PC-9 (cell line): ENCODE results near the gene DYNC1I2. TPM values are rescaled to one million over a fixed set of nuclear protein-coding genes. Genes with fewer than 3 reads are reported as not detected.

Source experiments
- BruUV-seq: library from RNA; stranded (reverse); fragments of 400-500 nt; replicated peaks from 2 replicates; lab custom pipeline; 2021; lab: Mats Ljungman, UMichigan
- CTCF ChIA-PET: fragments of 300-600 bp; sonication (Branson Sonifier 250); formaldehyde crosslinking; loops from one replicate; lab custom pipeline; 2022; ENCODE audit warnings: antibody characterized with exemption; lab: Charles Lee
- POLR2A ChIA-PET: fragments of 300-600 bp; sonication (Branson Sonifier 250); formaldehyde crosslinking; loops from one replicate; lab custom pipeline; 2022; ENCODE audit warnings: antibody characterized with exemption; ENCODE audit not compliant: unreplicated experiment; lab: Charles Lee
- DNase-seq, 2 experiments: peaks; one replicate each; pipeline versions ENCODE4 v3.0.0 to v3.0.0-alpha.2; 2015 to 2022; ENCODE audit warnings: mixed read lengths in 1 of 2
- H2AFZ ChIP-seq: fragments of 200-600 bp; sonication (generic); 2 replicates; pipeline ENCODE4 v1.8.1; 2017; ENCODE audit warnings: antibody characterized with exemption
- H3F3A ChIP-seq: fragments of 200-600 bp; sonication (generic); 2 replicates; pipeline ENCODE4 v1.8.1; 2017; ENCODE audit warnings: antibody characterized with exemption, mild to moderate bottlenecking, low read depth; ENCODE audit not compliant: insufficient read depth
- H3K27ac ChIP-seq: fragments of 200-600 bp; sonication (generic); 2 replicates; pipeline ENCODE4 v1.6.1; 2016; ENCODE audit warnings: mixed run types
- H3K27me3 ChIP-seq: fragments of 200-600 bp; sonication (generic); 2 replicates; pipeline ENCODE4 v1.6.1; 2016; ENCODE audit warnings: low read depth, mixed run types; ENCODE audit not compliant: insufficient read depth
- H3K36me3 ChIP-seq: fragments of 200-600 bp; sonication (generic); 2 replicates; pipeline ENCODE4 v1.6.1; 2016; ENCODE audit warnings: low read depth, mixed run types
- H3K4me1 ChIP-seq: fragments of 200-600 bp; sonication (generic); replicated peaks from 2 replicates; pipeline ENCODE4 v1.6.1; 2016; ENCODE audit warnings: mixed run types; ENCODE audit not compliant: insufficient read depth
- H3K4me2 ChIP-seq: fragments of 200-600 bp; sonication (generic); 2 replicates; pipeline ENCODE4 v1.6.1; 2017; ENCODE audit warnings: mixed run types
- H3K4me3 ChIP-seq: fragments of 200-600 bp; sonication (generic); 2 replicates; pipeline ENCODE4 v1.6.1; 2016; ENCODE audit warnings: mixed run types
- H3K79me2 ChIP-seq: fragments of 200-600 bp; sonication (generic); 2 replicates; pipeline ENCODE4 v1.6.1; 2017; ENCODE audit warnings: low read depth, mixed run types
- H3K9me2 ChIP-seq: fragments of 200-600 bp; sonication (generic); 2 replicates; pipeline ENCODE4 v1.8.1; 2017; ENCODE audit warnings: mild to moderate bottlenecking; ENCODE audit not compliant: insufficient read depth
- H3K9me3 ChIP-seq: fragments of 200-600 bp; sonication (generic); 2 replicates; pipeline ENCODE4 v1.8.1; 2016; ENCODE audit warnings: low read depth; ENCODE audit not compliant: insufficient read depth
- H4K20me1 ChIP-seq: fragments of 200-600 bp; sonication (generic); 2 replicates; pipeline ENCODE4 v1.8.1; 2017; ENCODE audit not compliant: insufficient read depth
- EZH2 ChIP-seq: fragments of 200-600 bp; sonication (generic); IDR thresholded peaks from 2 replicates; pipeline ENCODE4 v1.8.0; 2017; ENCODE audit warnings: antibody characterized with exemption, low read depth
- intact Hi-C: fragments of 100-400 bp; cut with micrococcal nuclease; formaldehyde crosslinking; loops from one replicate; pipeline ENCODE4 v1.10.0; 2022; ENCODE audit not compliant: unreplicated experiment
- total RNA-seq: library from RNA; stranded (reverse); gene quantifications from 2 replicates; pipeline ENCODE4 v1.2.3, GENCODE V29; 2021
- TF ChIP-seq, protein P1 (sequence below): fragments of 200-600 bp; sonication (generic); conservative IDR thresholded peaks from 2 replicates; pipeline ENCODE4 v1.6.1; 2017; ENCODE audit warnings: mixed run types, antibody characterized with exemption, mild to moderate bottlenecking, moderate library complexity

Gene DYNC1I2
- total RNA-seq, 1 experiment from 2014 or later, result 151 TPM

DNA sequence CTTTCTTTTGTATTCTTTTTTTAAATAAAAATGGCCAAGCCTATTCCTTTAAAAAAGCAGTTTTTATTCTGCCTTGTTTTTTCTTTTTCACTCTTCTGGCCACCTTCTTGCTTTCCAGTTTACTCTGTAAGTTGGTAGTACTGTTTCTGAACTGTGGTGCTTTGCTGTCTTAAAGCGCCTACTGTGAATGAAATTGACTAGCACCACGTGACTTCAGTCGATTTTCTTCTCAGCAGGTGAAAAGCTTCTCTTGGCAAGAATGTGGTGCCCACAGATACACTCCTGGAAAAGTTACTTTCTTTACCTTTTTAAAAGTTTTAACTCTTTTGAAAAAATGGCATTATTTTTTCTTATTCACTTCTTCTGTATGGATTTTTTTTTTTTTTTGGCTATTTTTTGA is 32.4 kb downstream of the DYNC1I2 start:
- H2AFZ ChIP-seq, result no peak overlapping the region
- H3K9me3 ChIP-seq, result no peaks in the 10 kb centered on the region
- H3K79me2 ChIP-seq, result no peaks in the 10 kb centered on the region
- TF ChIP-seq EZH2, result no peak
- TF ChIP-seq, protein P1, sequence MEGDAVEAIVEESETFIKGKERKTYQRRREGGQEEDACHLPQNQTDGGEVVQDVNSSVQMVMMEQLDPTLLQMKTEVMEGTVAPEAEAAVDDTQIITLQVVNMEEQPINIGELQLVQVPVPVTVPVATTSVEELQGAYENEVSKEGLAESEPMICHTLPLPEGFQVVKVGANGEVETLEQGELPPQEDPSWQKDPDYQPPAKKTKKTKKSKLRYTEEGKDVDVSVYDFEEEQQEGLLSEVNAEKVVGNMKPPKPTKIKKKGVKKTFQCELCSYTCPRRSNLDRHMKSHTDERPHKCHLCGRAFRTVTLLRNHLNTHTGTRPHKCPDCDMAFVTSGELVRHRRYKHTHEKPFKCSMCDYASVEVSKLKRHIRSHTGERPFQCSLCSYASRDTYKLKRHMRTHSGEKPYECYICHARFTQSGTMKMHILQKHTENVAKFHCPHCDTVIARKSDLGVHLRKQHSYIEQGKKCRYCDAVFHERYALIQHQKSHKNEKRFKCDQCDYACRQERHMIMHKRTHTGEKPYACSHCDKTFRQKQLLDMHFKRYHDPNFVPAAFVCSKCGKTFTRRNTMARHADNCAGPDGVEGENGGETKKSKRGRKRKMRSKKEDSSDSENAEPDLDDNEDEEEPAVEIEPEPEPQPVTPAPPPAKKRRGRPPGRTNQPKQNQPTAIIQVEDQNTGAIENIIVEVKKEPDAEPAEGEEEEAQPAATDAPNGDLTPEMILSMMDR, result no peak
- H3F3A ChIP-seq, result no peaks in the 10 kb centered on the region
- no peaks in the 10 kb centered on the region for H3K27me3 ChIP-seq
- H3K36me3 ChIP-seq, result peaks cover 48% of the 10 kb centered on the region
- no TSS peak for BruUV-seq
- POLR2A ChIA-PET, result interaction anchor here (0.6 kb wide), 1 partner anchor 534 kb away, joined by 3 read pairs; no protein-coding TSS in a partner anchor
- no peak overlapping the region for H3K27ac ChIP-seq
- CTCF ChIA-PET, result no interaction called here
- intact Hi-C loops, result loop anchor here (5.0 kb wide), 1 partner anchor 408 kb away; no protein-coding TSS in a partner anchor
- H3K4me3 ChIP-seq, result no peak overlapping the region
- H3K4me2 ChIP-seq, result no peak overlapping the region
- no peak for DNase-seq
- H4K20me1 ChIP-seq, result no peaks in the 10 kb centered on the region
- no peaks in the 10 kb centered on the region for H3K4me1 ChIP-seq
- no peaks in the 10 kb centered on the region for H3K9me2 ChIP-seq

DNA sequence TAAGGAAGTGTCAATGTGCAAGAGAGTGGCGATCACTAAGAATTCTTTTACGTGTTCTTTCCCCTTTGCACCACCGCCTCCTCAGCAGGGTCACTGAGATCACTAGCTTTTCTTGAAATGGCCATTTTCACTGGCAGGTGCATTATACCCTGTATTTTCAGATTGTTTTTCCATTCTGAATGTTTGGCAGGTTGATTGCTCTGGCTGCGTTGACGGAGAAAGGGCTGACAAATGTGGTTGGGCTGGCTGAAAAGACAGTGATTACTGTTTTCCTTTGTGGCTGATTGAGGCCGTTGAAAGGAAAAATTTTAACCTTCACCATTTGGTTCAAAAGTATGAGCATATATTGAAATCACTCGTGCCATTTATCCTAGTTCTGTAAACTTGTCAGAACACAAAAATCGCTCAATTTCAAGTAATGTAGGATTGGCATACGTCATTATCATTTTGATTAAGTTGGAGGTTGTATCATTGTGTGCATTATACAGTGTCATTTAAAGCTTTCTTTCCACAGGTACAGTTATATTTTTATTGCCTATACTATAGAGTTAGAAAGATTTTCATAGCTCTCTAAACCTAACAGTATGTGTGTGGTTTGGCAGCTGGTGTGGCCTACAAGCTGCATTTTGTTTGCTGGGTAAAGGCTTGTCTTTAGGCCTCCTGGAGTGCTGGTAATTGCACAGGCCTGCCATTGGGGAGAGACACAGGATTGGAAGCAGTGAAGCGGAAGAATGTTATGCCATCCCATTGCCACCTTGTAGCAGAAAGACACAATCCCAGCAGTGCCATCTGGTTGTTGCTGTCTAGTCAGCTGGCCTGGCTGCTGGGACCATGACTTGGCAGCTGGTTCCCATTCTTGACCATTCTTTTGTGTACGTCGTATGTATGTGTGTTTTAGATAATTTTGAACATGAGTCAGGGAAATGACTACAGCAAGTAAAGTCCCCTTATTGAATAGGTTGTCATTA is 36.7 kb downstream of the DYNC1I2 start:
- ChIA-PET POLR2A (interaction anchor here (0.7 kb wide), 1 partner anchor 16 kb away, joined by 3 read pairs; no protein-coding TSS in a partner anchor), CTCF (no interaction called here)
- Histone ChIP-seq H3K4me2 (no peak overlapping the region), H3K27ac (no peak overlapping the region), H3K36me3 (peaks cover 52% of the 10 kb centered on the region), H3K27me3 (no peaks in the 10 kb centered on the region), H3K9me3 (no peaks in the 10 kb centered on the region), H3K9me2 (no peaks in the 10 kb centered on the region), H2AFZ (no peak overlapping the region), H3K4me3 (no peak overlapping the region), H3F3A (no peaks in the 10 kb centered on the region; the same call in 1 of the 2 replicates), H3K79me2 (no peaks in the 10 kb centered on the region), H3K4me1 (no peaks in the 10 kb centered on the region), H4K20me1 (no peaks in the 10 kb centered on the region)
- no peak for TF ChIP-seq EZH2
- TF ChIP-seq, protein P1, result no peak
- intact Hi-C loops, result loop anchor here (5.0 kb wide), 1 partner anchor 403 kb away; no protein-coding TSS in a partner anchor
- no peak for DNase-seq
- BruUV-seq, result no TSS peak

DNA sequence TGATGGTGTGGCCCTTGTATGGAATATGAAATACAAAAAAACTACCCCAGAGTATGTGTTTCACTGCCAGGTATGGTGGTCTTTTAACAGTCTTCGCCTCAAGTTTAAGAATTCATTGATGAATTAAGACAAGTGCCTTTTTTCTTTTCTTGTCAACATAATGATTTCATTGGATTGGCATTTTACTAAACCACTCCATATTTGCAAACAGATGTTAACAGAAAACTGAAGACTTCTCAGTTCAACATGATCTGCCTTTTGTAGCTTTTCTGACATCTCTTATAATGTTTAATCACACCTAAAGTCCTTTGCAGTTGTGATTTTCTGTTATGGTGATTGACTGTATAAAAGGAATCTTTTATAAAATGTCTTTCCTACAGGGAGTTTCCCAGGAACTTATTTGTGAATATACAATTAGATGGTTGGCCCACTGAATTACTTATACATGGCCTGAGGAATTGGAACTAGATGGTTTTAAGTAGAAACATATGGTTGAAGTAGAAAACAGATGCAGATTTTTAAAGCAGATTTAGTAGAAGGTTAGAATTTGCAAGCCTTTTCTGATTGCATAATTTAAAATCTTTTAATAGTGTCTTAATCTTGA is 39.7 kb downstream of the DYNC1I2 start:
- H3K9me2 ChIP-seq, result no peaks in the 10 kb centered on the region
- ChIA-PET CTCF (no interaction called here), POLR2A (no interaction called here)
- TF ChIP-seq, protein P1, result no peak
- no peak for TF ChIP-seq EZH2
- H3K4me1 ChIP-seq, result no peaks in the 10 kb centered on the region
- no peaks in the 10 kb centered on the region; the same call in 1 of the 2 replicates for H3F3A ChIP-seq
- no peak overlapping the region for H3K27ac ChIP-seq
- H4K20me1 ChIP-seq, result peaks cover 5% of the 10 kb centered on the region; the same call in 1 of the 2 replicates
- H3K79me2 ChIP-seq, result no peaks in the 10 kb centered on the region
- H3K27me3 ChIP-seq, result no peaks in the 10 kb centered on the region
- DNase-seq, result no peak
- H3K4me2 ChIP-seq, result no peak overlapping the region
- no peak overlapping the region for H3K4me3 ChIP-seq
- no peaks in the 10 kb centered on the region for H3K9me3 ChIP-seq
- intact Hi-C loops, result no loop called here
- H2AFZ ChIP-seq, result no peak overlapping the region
- H3K36me3 ChIP-seq, result peaks cover 73% of the 10 kb centered on the region
- BruUV-seq, result no TSS peak
